ENCODE measurements around the gene CPNE2.
"Not testable (repeated sequence)": the region's sequence is repeated elsewhere in the genome, so short reads cannot be mapped to it uniquely, and the experiment has no call there.

CPNE2 gene

DNA sequence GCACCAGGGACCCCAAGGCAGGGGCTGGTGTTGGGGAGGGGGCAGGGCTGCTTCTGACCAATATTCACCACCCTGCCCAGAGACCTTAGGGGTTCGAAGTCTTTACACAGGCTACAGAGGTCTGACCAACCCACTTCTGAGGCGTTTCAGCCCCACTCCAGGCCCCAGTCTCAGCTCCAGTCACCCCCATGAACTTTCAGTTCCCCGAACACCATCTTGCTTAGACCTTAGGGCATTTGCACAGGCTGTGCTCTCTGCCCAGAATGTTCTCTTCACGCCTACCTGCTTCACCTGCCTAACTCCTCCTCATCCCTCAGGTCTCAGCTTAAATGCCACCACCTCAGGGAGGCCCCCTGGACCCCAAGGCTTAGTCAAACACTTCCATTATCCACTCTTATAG, 25.8 kb upstream of the CPNE2 start:
- Histone ChIP-seq H3K4me3 (ENCODE audit: low read depth, low read length) (no peak overlapping the region), H3K9me3 (ENCODE audit: severe bottlenecking) (no peaks in the 10 kb centered on the region), H3K36me3 (no peaks in the 10 kb centered on the region), H3K27ac (no peak overlapping the region), H3K27me3 (ENCODE audit: insufficient read depth, low read depth, severe bottlenecking) (no peaks in the 10 kb centered on the region)
- TF ChIP-seq, protein P1, sequence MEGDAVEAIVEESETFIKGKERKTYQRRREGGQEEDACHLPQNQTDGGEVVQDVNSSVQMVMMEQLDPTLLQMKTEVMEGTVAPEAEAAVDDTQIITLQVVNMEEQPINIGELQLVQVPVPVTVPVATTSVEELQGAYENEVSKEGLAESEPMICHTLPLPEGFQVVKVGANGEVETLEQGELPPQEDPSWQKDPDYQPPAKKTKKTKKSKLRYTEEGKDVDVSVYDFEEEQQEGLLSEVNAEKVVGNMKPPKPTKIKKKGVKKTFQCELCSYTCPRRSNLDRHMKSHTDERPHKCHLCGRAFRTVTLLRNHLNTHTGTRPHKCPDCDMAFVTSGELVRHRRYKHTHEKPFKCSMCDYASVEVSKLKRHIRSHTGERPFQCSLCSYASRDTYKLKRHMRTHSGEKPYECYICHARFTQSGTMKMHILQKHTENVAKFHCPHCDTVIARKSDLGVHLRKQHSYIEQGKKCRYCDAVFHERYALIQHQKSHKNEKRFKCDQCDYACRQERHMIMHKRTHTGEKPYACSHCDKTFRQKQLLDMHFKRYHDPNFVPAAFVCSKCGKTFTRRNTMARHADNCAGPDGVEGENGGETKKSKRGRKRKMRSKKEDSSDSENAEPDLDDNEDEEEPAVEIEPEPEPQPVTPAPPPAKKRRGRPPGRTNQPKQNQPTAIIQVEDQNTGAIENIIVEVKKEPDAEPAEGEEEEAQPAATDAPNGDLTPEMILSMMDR (IDR thresholded peaks at IDR 0.05; ENCODE audit: low read depth, low read length) = no peak
- no peak for DNase-seq

DNA sequence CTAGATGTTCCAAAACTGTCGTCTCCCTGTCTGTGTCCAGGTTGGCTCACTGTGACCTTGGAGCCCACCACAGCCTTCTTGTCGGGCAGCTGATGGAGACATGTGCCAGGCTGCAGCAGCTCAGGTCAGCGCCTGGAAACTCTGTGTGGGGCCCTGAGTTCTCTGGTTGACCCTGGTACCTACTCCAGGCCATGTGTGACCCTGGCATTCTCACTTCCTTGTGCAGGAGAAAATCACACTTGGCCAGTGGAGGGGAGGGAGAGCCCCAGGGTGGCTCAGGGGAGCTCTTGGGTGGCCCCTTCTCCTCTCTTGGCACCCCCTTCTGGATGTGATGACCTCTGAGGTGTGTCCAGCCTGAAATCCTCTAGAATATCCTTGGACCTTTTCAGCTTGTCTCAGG, 25.0 kb upstream of the CPNE2 start:
- Histone ChIP-seq H3K27me3 (ENCODE audit: insufficient read depth, low read depth, severe bottlenecking) (no peaks in the 10 kb centered on the region), H3K4me3 (ENCODE audit: low read depth, low read length) (no peak overlapping the region), H3K36me3 (no peaks in the 10 kb centered on the region), H3K27ac (no peak overlapping the region), H3K9me3 (ENCODE audit: severe bottlenecking) (no peaks in the 10 kb centered on the region)
- TF ChIP-seq, protein P1 (IDR thresholded peaks at IDR 0.05; ENCODE audit: low read depth, low read length) = no peak
- DNase-seq = no peak

DNA sequence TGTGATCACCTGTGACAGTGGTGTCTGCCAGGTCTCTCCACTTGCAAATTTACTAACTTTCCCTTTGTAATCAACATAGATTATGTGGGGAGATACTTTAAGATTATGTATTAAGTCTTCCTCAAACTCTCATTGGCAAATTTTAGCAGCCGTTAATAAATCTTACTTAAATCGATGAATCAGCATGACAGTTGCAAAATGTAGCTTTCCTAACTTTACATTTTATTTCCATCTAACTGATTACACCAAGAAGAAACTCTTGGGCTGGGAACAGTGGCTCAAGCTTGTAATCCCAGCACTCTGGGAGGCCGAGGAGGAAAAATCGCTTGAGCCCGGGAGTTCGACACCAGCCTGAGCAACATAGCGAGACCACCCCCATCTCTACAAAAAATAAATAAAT, 23.3 kb upstream of the CPNE2 start:
- no peak for DNase-seq
- Histone ChIP-seq H3K4me3 (ENCODE audit: low read depth, low read length) (no peak overlapping the region), H3K27ac (no peak overlapping the region), H3K36me3 (no peaks in the 10 kb centered on the region), H3K27me3 (ENCODE audit: insufficient read depth, low read depth, severe bottlenecking) (no peaks in the 10 kb centered on the region), H3K9me3 (ENCODE audit: severe bottlenecking) (no peaks in the 10 kb centered on the region)
- TF ChIP-seq, protein P1 (IDR thresholded peaks at IDR 0.05; ENCODE audit: low read depth, low read length) = no peak

DNA sequence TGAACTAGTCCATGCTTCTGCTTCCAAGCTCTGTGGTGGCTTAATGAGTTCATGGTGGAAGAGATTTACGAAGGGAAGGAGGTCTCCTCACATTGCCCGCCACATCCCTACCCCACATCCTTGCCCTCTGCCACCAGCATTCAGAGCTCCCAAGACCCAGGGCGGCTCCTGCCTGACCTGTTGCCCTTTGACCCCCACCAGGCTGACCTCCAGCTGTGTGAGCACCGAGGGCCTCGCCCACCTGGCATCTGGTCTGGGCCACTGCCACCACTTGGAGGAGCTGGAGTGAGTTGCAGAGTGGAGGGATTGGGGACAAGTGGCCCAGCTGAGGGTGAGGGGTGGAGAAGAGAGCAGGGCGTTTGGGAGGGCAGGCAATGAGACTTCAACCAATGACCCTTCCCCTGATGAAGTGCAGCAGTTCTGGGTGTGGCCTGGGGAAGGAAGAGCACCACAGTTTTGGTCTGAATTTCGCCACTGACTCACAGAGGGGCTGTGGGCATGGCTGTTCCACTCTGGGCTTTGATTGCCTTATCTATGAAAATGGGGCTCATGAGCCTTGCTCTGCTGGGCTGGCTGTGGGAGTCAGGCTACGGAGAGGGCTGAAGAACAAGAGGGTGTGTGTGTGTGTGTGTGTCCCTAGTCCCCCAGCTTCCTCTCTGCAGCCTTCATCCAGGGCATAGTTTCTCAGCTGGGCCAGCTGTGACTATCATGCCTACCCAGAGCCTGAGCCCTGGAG, 22.6 kb upstream of the CPNE2 start:
- Histone ChIP-seq H3K36me3 (no peaks in the 10 kb centered on the region), H3K9me3 (ENCODE audit: severe bottlenecking) (no peaks in the 10 kb centered on the region), H3K4me3 (ENCODE audit: low read depth, low read length) (no peak overlapping the region), H3K27ac (no peak overlapping the region), H3K27me3 (ENCODE audit: insufficient read depth, low read depth, severe bottlenecking) (no peaks in the 10 kb centered on the region)
- DNase-seq = no peak
- TF ChIP-seq, protein P1 (IDR thresholded peaks at IDR 0.05; ENCODE audit: low read depth, low read length) = no peak

DNA sequence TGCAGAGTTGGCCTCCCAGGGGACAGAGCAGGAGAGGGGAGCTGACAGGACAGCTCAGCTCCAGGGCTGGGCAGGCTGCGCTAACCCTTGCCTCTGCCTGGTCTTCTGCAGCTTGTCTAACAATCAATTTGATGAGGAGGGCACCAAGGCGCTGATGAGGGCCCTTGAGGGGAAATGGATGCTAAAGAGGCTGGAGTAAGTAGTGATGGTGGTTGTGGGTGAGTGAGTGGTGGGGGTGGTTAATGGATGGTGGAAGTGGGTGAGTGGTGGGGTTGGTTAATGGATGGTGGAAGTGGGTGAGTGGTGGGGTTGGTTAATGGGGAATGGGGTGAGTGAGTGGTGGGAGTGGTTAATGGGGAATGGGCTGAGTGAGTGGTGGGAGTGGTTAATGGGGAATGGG, 22.0 kb upstream of the CPNE2 start:
- no peak for DNase-seq
- Histone ChIP-seq H3K9me3 (ENCODE audit: severe bottlenecking) (no peaks in the 10 kb centered on the region), H3K4me3 (ENCODE audit: low read depth, low read length) (no peak overlapping the region), H3K27me3 (ENCODE audit: insufficient read depth, low read depth, severe bottlenecking) (no peaks in the 10 kb centered on the region), H3K36me3 (no peaks in the 10 kb centered on the region), H3K27ac (no peak overlapping the region)
- TF ChIP-seq, protein P1 (IDR thresholded peaks at IDR 0.05; ENCODE audit: low read depth, low read length) = no peak

DNA sequence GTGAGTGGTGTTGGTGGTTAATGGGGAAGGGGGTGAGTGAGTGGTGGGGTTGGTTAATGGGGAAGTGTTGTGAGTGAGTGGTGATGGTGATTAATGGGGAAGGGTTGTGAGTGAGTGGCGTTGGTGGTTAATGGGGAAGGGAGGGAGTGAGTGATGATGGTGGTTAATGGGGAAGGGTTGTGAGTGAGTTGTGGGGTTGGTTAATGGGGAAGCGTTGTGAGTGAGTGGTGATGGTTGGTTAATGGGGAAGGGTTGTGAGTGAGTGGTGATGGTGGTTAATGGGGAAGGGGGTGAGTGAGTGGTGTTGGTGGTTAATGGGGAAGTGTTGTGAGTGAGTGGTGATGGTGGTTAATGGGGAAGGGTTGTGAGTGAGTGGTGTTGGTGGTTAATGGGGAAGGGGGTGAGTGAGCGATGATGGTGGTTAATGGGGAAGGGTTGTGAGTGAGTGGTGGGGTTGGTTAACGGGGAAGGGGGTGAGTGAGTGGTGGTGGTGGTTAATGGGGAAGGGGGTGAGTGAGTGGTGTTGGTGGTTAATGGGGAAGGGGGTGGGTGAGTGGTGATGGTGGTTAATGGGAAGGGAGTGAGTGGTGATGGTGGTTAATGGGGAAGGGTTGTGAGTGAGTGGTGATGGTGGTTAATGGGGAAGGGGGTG, 21.2 kb upstream of the CPNE2 start:
- not testable (repeated sequence) for H3K27me3 ChIP-seq (ENCODE audit: insufficient read depth, low read depth, severe bottlenecking); H3K4me3 ChIP-seq (ENCODE audit: low read depth, low read length); H3K9me3 ChIP-seq (ENCODE audit: severe bottlenecking); H3K36me3 ChIP-seq; H3K27ac ChIP-seq; DNase-seq
